GM21423 (cell line): Measurements from ENCODE around the gene C16orf90.
"Not testable (repeated sequence)": the region's sequence is repeated elsewhere in the genome, so short reads cannot be mapped to it uniquely, and the experiment has no call there.

ENCODE experiments used
- ATAC-seq: cut with Tn5 transposase; IDR thresholded peaks from one replicate; pipeline ENCODE4 v1.9.1; 2021; ENCODE audit warnings: mild to moderate bottlenecking, moderate library complexity; ENCODE audit not compliant: unreplicated experiment

C16orf90 gene

GRCh38 chr16:3495176-3495575 is at the start of gene C16orf90:
C16orf90 (minus strand) TSS chr16:3495489; CDS start chr16:3495421, 68 bp downstream.
- no peak for ATAC-seq

- ATAC-seq, result no peak
These were observed 47.5 kb upstream of the C16orf90 start for GRCh38 chr16:3542601-3543373.

GRCh38 chr16:3541527-3542155 is 46.4 kb upstream of the C16orf90 start:
- no peak for ATAC-seq

- no peak for ATAC-seq
These were observed 42.9 kb upstream of the C16orf90 start for GRCh38 chr16:3538222-3538621.

GRCh38 chr16:3536851-3537250 is 41.6 kb upstream of the C16orf90 start:
- ATAC-seq, result no peak

GRCh38 chr16:3536271-3536731 is 41.0 kb upstream of the C16orf90 start:
- ATAC-seq, result no peak

GRCh38 chr16:3534126-3534525 is 38.8 kb upstream of the C16orf90 start:
- no peak for ATAC-seq

- no peak for ATAC-seq
These were observed 37.5 kb upstream of the C16orf90 start for GRCh38 chr16:3532741-3533140.

GRCh38 chr16:3530371-3530914 is 35.2 kb upstream of the C16orf90 start:
- ATAC-seq, result no peak

GRCh38 chr16:3529175-3529574 is 33.9 kb upstream of the C16orf90 start:
- no peak for ATAC-seq

GRCh38 chr16:3528406-3528805 is 33.1 kb upstream of the C16orf90 start:
- ATAC-seq, result no peak

- ATAC-seq, result not testable (repeated sequence)
These were observed 32.0 kb upstream of the C16orf90 start for GRCh38 chr16:3527216-3527829.

GRCh38 chr16:3525951-3526350 is 30.7 kb upstream of the C16orf90 start:
- ATAC-seq, result no peak

- ATAC-seq, result no peak
These were observed 28.0 kb upstream of the C16orf90 start for GRCh38 chr16:3523281-3523680.

GRCh38 chr16:3520841-3521240 is 25.6 kb upstream of the C16orf90 start:
- ATAC-seq, result no peak

- no peak for ATAC-seq
These were observed 25.1 kb upstream of the C16orf90 start for GRCh38 chr16:3520413-3520812.

GRCh38 chr16:3519581-3519980 is 24.3 kb upstream of the C16orf90 start:
- no peak for ATAC-seq

- no peak for ATAC-seq
These were observed 23.7 kb upstream of the C16orf90 start for GRCh38 chr16:3518986-3519348.

GRCh38 chr16:3518292-3518985 is 23.1 kb upstream of the C16orf90 start:
- no peak for ATAC-seq

- ATAC-seq, result no peak
These were observed 20.6 kb upstream of the C16orf90 start for GRCh38 chr16:3515897-3516296.

GRCh38 chr16:3514621-3515020 is 19.3 kb upstream of the C16orf90 start:
- no peak for ATAC-seq
